ENCODE results near the gene HOXD4.

Gene HOXD4

GRCh38 chr2:176178038-176178756, 26.8 kb downstream of the HOXD4 start:
- no peak overlapping the region; the same call in 1 of the 2 replicates for H3K4me3 ChIP-seq (ENCODE audit: low read length)
- no peak for TF ChIP-seq ZNF274 (IDR thresholded peaks at IDR 0.05; ENCODE audit: low read depth, low read length)

- no peak overlapping the region for H3K4me3 ChIP-seq (ENCODE audit: low read length)
- TF ChIP-seq ZNF274 (IDR thresholded peaks at IDR 0.05; ENCODE audit: low read depth, low read length) = no peak
These were observed 27.5 kb downstream of the HOXD4 start for GRCh38 chr2:176178757-176179295.

GRCh38 chr2:176181551-176181950, 30.2 kb downstream of the HOXD4 start:
- H3K4me3 ChIP-seq (ENCODE audit: low read length) = no peak overlapping the region
- TF ChIP-seq ZNF274 (IDR thresholded peaks at IDR 0.05; ENCODE audit: low read depth, low read length) = no peak

- TF ChIP-seq ZNF274 (IDR thresholded peaks at IDR 0.05; ENCODE audit: low read depth, low read length) = no peak
- H3K4me3 ChIP-seq (ENCODE audit: low read length) = no peak overlapping the region
These were observed 31.3 kb downstream of the HOXD4 start for GRCh38 chr2:176182671-176183070.

GRCh38 chr2:176184749-176185148, 33.4 kb downstream of the HOXD4 start:
- no peak overlapping the region for H3K4me3 ChIP-seq (ENCODE audit: low read length)
- no peak for TF ChIP-seq ZNF274 (IDR thresholded peaks at IDR 0.05; ENCODE audit: low read depth, low read length)

GRCh38 chr2:176186024-176186423, 34.7 kb downstream of the HOXD4 start:
- H3K4me3 ChIP-seq (ENCODE audit: low read length) = no peak overlapping the region
- TF ChIP-seq ZNF274 (IDR thresholded peaks at IDR 0.05; ENCODE audit: low read depth, low read length) = no peak

- peak overlapping the region; percentile 43; the same call in 1 of the 2 replicates for H3K4me3 ChIP-seq (ENCODE audit: low read length)
- TF ChIP-seq ZNF274 (IDR thresholded peaks at IDR 0.05; ENCODE audit: low read depth, low read length) = no peak
These were observed 36.0 kb downstream of the HOXD4 start for GRCh38 chr2:176187200-176187898.

- TF ChIP-seq ZNF274 (IDR thresholded peaks at IDR 0.05; ENCODE audit: low read depth, low read length) = no peak
- peak within 1 kb of the TSS; percentile 43 for H3K4me3 ChIP-seq (ENCODE audit: low read length)
These were observed 36.8 kb downstream of the HOXD4 start, which contains the start of gene HOXD1 for GRCh38 chr2:176187899-176188773. TSS of gene HOXD1 (plus strand) at chr2:176188668. CDS start at chr2:176188802, 134 bp downstream.

GRCh38 chr2:176188774-176189680, 37.7 kb downstream of the HOXD4 start:
- TF ChIP-seq ZNF274 (IDR thresholded peaks at IDR 0.05; ENCODE audit: low read depth, low read length) = no peak
- H3K4me3 ChIP-seq (ENCODE audit: low read length) = peak overlapping the region; percentile 27; the same call in 1 of the 2 replicates

- H3K4me3 ChIP-seq (ENCODE audit: low read length) = no peak overlapping the region
- no peak for TF ChIP-seq ZNF274 (IDR thresholded peaks at IDR 0.05; ENCODE audit: low read depth, low read length)
These were observed 38.6 kb downstream of the HOXD4 start for GRCh38 chr2:176189681-176190641.

GRCh38 chr2:176192351-176192750, 41.0 kb downstream of the HOXD4 start:
- TF ChIP-seq ZNF274 (IDR thresholded peaks at IDR 0.05; ENCODE audit: low read depth, low read length) = no peak
- H3K4me3 ChIP-seq (ENCODE audit: low read length) = no peak overlapping the region

- TF ChIP-seq ZNF274 (IDR thresholded peaks at IDR 0.05; ENCODE audit: low read depth, low read length) = no peak
- H3K4me3 ChIP-seq (ENCODE audit: low read length) = no peak overlapping the region
These were observed 41.7 kb downstream of the HOXD4 start for GRCh38 chr2:176193048-176193447.

Data from GM08714 (cell line).